H1 (cell line): ENCODE measurements around the gene NDEL1. TPM values are rescaled to one million over a fixed set of nuclear protein-coding genes. Genes with fewer than 3 reads are reported as not detected.

ENCODE experiments used
- TAF7 ChIP-seq: optimal IDR thresholded peaks from 2 replicates; pipeline ENCODE3; 2011; ENCODE audit warnings: low read depth, mild to moderate bottlenecking, inconsistent platforms, low read length, moderate library complexity, borderline replicate concordance
- YY1 ChIP-seq: IDR thresholded peaks from 2 replicates; pipeline ENCODE4 v1.6.1; 2011; ENCODE audit warnings: low read depth, mild to moderate bottlenecking, low read length
- polyA plus RNA-seq, 7 experiments: library from polyadenylated mRNA; depleted of rRNA in 3 of 7; stranded (reverse) in 5 of 7; unstranded in 2 of 7; fragments of >200 nt in 5 of 7; fragments of 200-250 nt in 2 of 7; gene quantifications; 1 replicate in 5 of 7; 2 replicates in 1 of 7; 4 replicates in 1 of 7; pipeline versions ENCODE4 v1.2.1 to v1.2.3, GENCODE V29; 2011 to 2013; ENCODE audit warnings: missing spikeins in 2 of 7, mixed read lengths in 2 of 7
- total RNA-seq: library from RNA; stranded (reverse); fragmentation: NEBNext Ultra II Directional; extraction: Animal tissue kit (Norgen Biotek cat#: 25700); gene quantifications from 2 replicates; pipeline ENCODE4 v1.2.1, GENCODE V29; 2021

Gene NDEL1
- total and polyA plus RNA-seq, 2 of the 8 experiments (the other 6 are each of a cell fraction or from before 2014, with no cell fraction given), result 31.1 to 32.9 TPM

DNA sequence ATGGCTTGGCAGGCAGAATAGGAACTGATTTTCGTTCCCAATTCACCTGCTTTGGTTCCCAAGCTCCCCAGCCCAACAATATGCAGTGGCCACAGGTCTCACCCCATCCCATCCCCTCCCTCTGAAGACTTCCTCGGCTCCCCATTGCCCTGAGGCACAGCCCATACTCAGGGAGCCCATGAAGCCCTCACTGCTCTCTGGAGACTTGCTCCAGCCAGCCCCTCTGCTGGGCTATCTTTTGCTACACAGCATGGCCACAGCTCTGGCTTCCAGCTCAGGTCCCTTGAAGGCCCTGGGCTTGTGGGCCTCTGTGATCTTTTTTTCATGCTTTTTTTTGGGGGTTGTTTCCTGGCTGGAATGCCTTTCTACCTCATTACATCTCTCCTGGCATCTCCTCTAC, 29.5 kb upstream of the NDEL1 start (continued):
- no peak for TF ChIP-seq TAF7
- TF ChIP-seq YY1, result no peak
